Measurements from ENCODE around the gene GLT6D1.

GLT6D1 gene

DNA sequence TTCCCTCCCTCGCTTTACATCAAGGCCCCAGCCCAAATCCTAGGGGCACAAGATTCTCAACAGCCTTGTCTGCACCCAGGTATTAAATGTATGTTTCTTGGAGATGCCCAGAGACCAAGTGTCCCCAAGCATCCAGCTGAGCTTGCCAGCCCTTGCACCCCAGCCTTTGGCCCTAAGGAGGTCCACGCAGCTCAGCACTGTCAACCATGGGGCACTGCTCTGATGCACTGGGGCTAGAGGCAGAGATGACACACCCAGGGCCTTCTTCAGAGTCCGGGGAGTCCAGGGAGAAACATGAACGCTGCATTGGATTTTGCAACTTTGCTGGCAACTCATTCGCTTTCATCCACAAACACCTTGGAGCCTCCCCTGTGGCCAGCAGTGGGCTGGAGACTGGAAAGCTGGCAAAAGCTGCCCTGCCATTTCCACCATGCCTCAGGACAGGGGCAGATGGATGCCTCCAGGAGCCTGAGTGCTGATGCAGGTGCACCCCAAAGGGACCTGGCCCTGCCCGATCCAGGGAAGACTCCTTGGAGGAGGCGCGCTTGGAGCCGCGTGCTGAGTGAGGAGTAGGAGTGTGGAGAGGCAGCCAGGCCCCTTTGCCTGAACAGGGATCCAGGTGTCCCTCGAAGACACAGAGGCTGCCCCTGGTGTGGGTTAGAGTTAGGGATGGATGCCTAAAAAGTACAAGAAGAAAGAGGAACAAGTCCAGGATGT, 58.5 kb downstream of the GLT6D1 start:
- H3K36me3 ChIP-seq: no peaks in the 10 kb centered on the region
- no peak overlapping the region for H3K4me2 ChIP-seq
- no peak for TF ChIP-seq Cebpa-rat (IDR thresholded peaks at IDR 0.05)
- H3K27ac ChIP-seq: no peak overlapping the region
- no peaks in the 10 kb centered on the region for H4K20me1 ChIP-seq
- H3K27me3 ChIP-seq: no peaks in the 10 kb centered on the region
- no peak overlapping the region for H3K4me3 ChIP-seq
- no peak overlapping the region for H3K9ac ChIP-seq
- H3K4me1 ChIP-seq: peaks cover 0 to 17% (median 17%) of the 10 kb centered on the region in 10 experiments; a peak in 17 of 20 replicates
- H3K9me3 ChIP-seq (replicated peaks in 1 of 11): no peaks in the 10 kb centered on the region

DNA sequence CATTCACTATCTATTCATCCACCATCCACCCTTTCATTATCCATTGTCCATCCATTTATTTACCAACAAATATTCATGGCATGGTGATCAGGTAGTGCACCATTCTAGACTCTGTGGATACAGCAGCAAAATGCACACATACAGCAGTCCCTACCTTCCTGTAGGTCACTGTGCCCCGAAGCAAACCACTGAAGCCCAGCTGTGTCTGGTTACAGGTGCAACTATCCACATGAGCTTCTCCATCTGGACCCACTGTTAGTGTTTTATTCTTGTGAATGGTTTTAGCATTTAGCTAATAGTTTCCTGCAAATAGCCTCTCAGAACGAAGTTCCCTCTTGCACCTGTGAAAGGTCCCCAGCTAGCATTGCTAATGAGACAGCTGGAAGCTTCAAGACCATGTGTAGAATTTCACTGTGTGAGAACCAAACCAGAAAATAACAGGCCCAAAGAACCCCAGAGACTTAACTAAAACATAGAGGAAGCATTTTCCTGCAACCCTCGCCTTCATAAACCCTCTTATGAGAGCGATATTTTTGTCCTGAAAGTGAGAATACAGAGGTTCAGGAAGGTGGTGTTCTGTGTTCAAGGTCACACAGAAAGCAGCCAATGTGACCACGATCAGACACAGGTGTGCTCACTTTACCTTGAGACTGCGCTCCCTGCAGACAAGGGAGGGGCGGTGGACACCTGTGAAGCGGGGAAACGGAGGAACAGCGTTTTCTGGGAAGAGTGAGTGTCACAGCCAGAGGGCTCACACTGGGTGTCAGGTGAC, 59.3 kb downstream of the GLT6D1 start:
- Histone ChIP-seq H3K27ac (no peak overlapping the region), H3K9me3 (replicated peaks in 1 of 11) (no peaks in the 10 kb centered on the region), H3K4me1 (peaks cover 0 to 10% (median 10%) of the 10 kb centered on the region in 10 experiments; a peak in 17 of 20 replicates), H3K27me3 (no peaks in the 10 kb centered on the region), H3K9ac (no peak overlapping the region), H3K36me3 (no peaks in the 10 kb centered on the region), H3K4me3 (no peak overlapping the region), H3K4me2 (no peak overlapping the region), H4K20me1 (no peaks in the 10 kb centered on the region)
- TF ChIP-seq Cebpa-rat (IDR thresholded peaks at IDR 0.05): no peak

DNA sequence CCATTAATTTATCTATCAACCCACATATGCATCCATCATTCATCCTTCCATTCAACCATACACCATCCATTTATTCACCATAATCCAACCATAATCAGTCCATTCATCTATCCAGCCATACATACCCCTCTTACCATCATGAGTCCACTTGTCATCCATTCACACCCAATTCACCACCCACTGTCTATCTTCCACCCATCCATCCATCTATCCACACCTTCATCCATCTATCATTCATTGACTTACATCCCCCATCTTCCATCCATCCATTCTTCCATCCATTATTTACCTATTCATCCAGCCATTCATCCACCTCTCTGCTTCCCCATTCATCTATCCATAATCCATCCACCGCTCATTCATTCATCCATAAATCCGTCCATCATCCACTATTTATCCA, 60.0 kb downstream of the GLT6D1 start:
- Histone ChIP-seq H3K4me1 (peaks cover 0 to 3% (median 3%) of the 10 kb centered on the region in 10 experiments; a peak in 16 of 20 replicates), H3K4me2 (no peak overlapping the region), H4K20me1 (no peaks in the 10 kb centered on the region), H3K9me3 (replicated peaks in 1 of 11) (no peaks in the 10 kb centered on the region), H3K27me3 (no peaks in the 10 kb centered on the region), H3K9ac (no peak overlapping the region), H3K36me3 (no peaks in the 10 kb centered on the region), H3K27ac (no peak overlapping the region), H3K4me3 (no peak overlapping the region)
- no peak for TF ChIP-seq Cebpa-rat (IDR thresholded peaks at IDR 0.05)

DNA sequence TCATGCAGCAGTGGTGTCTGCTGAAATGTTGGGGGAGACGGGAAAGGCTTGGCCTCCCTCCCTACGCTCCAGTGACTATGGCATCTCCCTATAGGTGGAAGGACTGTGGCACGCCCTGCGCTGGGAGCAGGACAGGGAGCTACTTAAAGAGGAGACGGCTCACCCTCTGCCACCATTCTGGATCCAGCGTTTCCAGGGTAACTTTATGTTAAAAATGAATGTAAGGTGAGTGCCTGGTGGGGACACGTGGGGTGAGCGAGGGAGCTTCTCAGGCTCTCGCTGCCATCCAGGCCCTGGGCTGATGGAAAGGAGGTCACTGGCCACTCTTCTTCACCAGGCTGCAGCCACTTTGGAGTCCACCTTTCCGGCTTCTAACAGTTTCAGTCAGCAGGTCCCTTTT, 62.1 kb downstream of the GLT6D1 start:
- Histone ChIP-seq H3K9me3 (replicated peaks in 1 of 11) (no peaks in the 10 kb centered on the region), H3K27ac (no peak overlapping the region), H3K27me3 (no peaks in the 10 kb centered on the region), H4K20me1 (no peaks in the 10 kb centered on the region), H3K9ac (no peak overlapping the region), H3K36me3 (no peaks in the 10 kb centered on the region), H3K4me1 (no peaks in the 10 kb centered on the region), H3K4me3 (no peak overlapping the region), H3K4me2 (no peak overlapping the region)
- no peak for TF ChIP-seq Cebpa-rat (IDR thresholded peaks at IDR 0.05)

DNA sequence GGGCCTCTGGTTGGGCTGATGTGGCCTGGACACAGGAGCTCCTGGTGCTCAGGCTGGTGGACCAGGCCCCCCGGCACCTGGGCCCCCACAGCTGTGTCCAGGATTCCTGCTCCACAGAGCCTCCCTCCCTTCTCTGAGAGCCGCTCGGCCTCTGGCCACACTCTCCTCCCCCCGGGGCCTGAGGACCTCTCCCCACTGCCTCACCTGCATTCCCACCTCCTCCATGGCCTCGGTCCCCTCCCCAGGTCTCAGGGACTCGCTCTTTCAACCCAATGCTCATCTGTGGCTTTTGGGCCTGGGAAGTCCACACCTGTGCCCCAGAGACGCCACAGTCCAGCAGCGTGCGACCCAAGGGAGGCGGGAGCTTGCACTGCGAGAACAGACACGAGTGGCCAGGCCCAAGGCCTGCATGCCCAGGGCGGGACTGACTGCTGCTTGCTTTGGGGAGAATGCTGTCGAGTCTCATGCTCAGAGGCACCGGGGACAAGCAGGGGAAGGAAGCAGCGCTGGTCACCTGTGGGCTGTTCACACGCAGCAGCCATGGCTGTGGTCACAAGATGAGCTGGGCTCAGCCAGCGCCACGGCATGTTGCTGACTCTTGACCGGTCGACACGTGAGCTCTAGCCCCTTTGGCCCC, 63.2 kb downstream of the GLT6D1 start:
- Histone ChIP-seq H3K9ac (no peak overlapping the region), H3K4me1 (no peaks in the 10 kb centered on the region), H3K27me3 (no peaks in the 10 kb centered on the region)

DNA sequence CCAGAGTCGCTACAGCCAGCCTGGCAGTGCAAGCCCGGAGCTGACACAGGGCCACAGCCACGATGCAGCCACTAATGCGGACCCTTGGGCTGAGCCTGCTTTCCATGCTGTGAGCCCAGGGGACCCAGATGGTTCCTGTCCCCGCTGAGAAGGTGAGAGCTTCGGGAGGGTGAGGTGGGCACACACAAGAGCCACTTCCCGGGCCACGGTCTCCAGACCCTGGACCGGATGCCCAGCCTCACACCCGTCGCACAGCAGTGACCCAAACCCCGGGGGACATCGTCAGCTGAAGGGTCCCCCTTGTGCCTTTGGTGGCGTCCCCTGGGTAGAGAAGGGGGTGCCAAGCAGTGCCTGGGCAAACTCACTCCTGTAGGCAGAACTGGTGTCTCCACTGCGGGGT, 64.4 kb downstream of the GLT6D1 start:
- H3K9ac ChIP-seq: no peak overlapping the region
- no peaks in the 10 kb centered on the region for H3K9me3 ChIP-seq (replicated peaks in 1 of 11)
- H4K20me1 ChIP-seq: no peaks in the 10 kb centered on the region
- no peak overlapping the region for H3K27ac ChIP-seq
- no peak overlapping the region for H3K4me3 ChIP-seq
- H3K27me3 ChIP-seq: no peaks in the 10 kb centered on the region
- H3K4me1 ChIP-seq: peaks cover 0 to 3% (median 0%) of the 10 kb centered on the region in 10 experiments; a peak in 1 of 20 replicates
- no peak overlapping the region for H3K4me2 ChIP-seq
- no peak for TF ChIP-seq Cebpa-rat (IDR thresholded peaks at IDR 0.05)
- H3K36me3 ChIP-seq: no peaks in the 10 kb centered on the region

More for the DNA sequence above, 63.2 kb downstream of the GLT6D1 start:
- Histone ChIP-seq H4K20me1 (no peaks in the 10 kb centered on the region), H3K9me3 (replicated peaks in 1 of 11) (no peaks in the 10 kb centered on the region), H3K36me3 (no peaks in the 10 kb centered on the region), H3K27ac (no peak overlapping the region), H3K4me2 (no peak overlapping the region), H3K4me3 (no peak overlapping the region)
- no peak for TF ChIP-seq Cebpa-rat (IDR thresholded peaks at IDR 0.05)

DNA sequence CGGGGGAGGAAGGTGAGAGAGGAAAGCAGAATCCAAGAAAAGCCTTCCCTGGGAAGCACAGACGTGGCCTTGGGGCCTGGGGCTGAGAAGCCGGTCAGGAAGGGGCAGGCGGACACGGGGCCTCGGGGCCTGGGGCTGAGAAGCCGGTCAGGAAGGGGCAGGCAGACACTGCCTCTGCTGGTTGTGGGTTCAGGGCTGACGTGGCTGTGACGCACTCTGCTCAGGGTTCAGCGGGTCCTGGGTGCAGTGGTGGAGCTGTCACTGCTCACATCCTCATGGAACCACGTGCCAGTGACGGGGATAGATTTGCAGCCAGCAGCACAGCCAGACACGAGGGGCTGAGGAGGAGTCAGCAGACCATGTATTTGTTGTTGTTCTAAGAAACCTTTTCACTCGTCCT, 65.0 kb downstream of the GLT6D1 start:
- H3K4me1 ChIP-seq: peaks cover 0 to 3% (median 0%) of the 10 kb centered on the region in 10 experiments; a peak in 1 of 20 replicates
- no peaks in the 10 kb centered on the region for H4K20me1 ChIP-seq
- H3K4me2 ChIP-seq: no peak overlapping the region
- H3K27ac ChIP-seq: no peak overlapping the region
- peaks cover 0 to 3% (median 0%) of the 10 kb centered on the region in 11 experiments; a peak in 3 of 22 replicates for H3K9me3 ChIP-seq (replicated peaks in 1 of 11)
- no peak for TF ChIP-seq Cebpa-rat (IDR thresholded peaks at IDR 0.05)
- H3K36me3 ChIP-seq: no peaks in the 10 kb centered on the region
- no peaks in the 10 kb centered on the region for H3K27me3 ChIP-seq
- H3K9ac ChIP-seq: no peak overlapping the region
- H3K4me3 ChIP-seq: no peak overlapping the region

All from BLaER1 treated with 17β-estradiol and CSF1 and Interleukin-3, amounts not matched to agents 10 nM and 100 nM (cell line).